Measurements from ENCODE around the gene EVA1C.
"Not testable (repeated sequence)": the region's sequence is repeated elsewhere in the genome, so short reads cannot be mapped to it uniquely, and the experiment has no call there.

The EVA1C gene

GRCh38 chr21:32467291-32467690 lies 54.8 kb downstream of the EVA1C start:
- no peak for DNase-seq

- DNase-seq: no peak
Measured at GRCh38 chr21:32468681-32469111, 56.2 kb downstream of the EVA1C start.

GRCh38 chr21:32469628-32470027 lies 57.1 kb downstream of the EVA1C start:
- DNase-seq: no peak

GRCh38 chr21:32470206-32470605 lies 57.7 kb downstream of the EVA1C start:
- DNase-seq: no peak

GRCh38 chr21:32472890-32473765 lies 60.6 kb downstream of the EVA1C start:
- no peak for DNase-seq

GRCh38 chr21:32474179-32475059 lies 61.9 kb downstream of the EVA1C start:
- DNase-seq: no peak

- no peak for DNase-seq
Measured at GRCh38 chr21:32475162-32475812, 62.8 kb downstream of the EVA1C start.

GRCh38 chr21:32476661-32477423 lies 64.3 kb downstream of the EVA1C start:
- no peak for DNase-seq

- no peak for DNase-seq
Measured at GRCh38 chr21:32477424-32477745, 64.9 kb downstream of the EVA1C start.

- DNase-seq: no peak
Measured at GRCh38 chr21:32481875-32482408, 69.4 kb downstream of the EVA1C start.

- DNase-seq: no peak
Measured at GRCh38 chr21:32482565-32483292, 70.2 kb downstream of the EVA1C start.

- no peak for DNase-seq
Measured at GRCh38 chr21:32483293-32483595, 70.7 kb downstream of the EVA1C start.

- DNase-seq: no peak
Measured at GRCh38 chr21:32484706-32485380, 72.3 kb downstream of the EVA1C start.

GRCh38 chr21:32492376-32492775 lies 79.9 kb downstream of the EVA1C start:
- DNase-seq: no peak

- DNase-seq: no peak
Measured at GRCh38 chr21:32494934-32495709, 82.6 kb downstream of the EVA1C start.

- DNase-seq: no peak
Measured at GRCh38 chr21:32496568-32496967, 84.1 kb downstream of the EVA1C start.

GRCh38 chr21:32499249-32500055 lies 86.9 kb downstream of the EVA1C start:
- DNase-seq: no peak

- DNase-seq: not testable (repeated sequence)
Measured at GRCh38 chr21:32503641-32504040, 91.1 kb downstream of the EVA1C start.

- DNase-seq: not testable (repeated sequence)
Measured at GRCh38 chr21:32505767-32506166, 93.3 kb downstream of the EVA1C start.
